Bronchial epithelial cell (primary cell): ENCODE results near the gene SNTA1. TPM values are rescaled to one million over a fixed set of nuclear protein-coding genes. Genes with fewer than 3 reads are reported as not detected.

ENCODE experiments used
- DNase-seq: peaks from one replicate; pipeline ENCODE4 v3.0.0-alpha.2; 2010; ENCODE audit warnings: low read depth
- FAIRE-seq: peaks from 2 replicates; lab custom pipeline; 2011; peaks lifted over from hg19 to GRCh38; lab: Jason Lieb, UNC
- H3K27me3 ChIP-seq: 2 replicates; pipeline ENCODE4 v1.5.1; 2011; ENCODE audit warnings: low read length; ENCODE audit not compliant: control insufficient read depth, insufficient read depth
- H3K36me3 ChIP-seq: 2 replicates; pipeline ENCODE4 v1.5.1; 2011; ENCODE audit warnings: low read length; ENCODE audit not compliant: control insufficient read depth, insufficient read depth
- H3K4me3 ChIP-seq: 2 replicates; pipeline ENCODE4 v1.5.1; 2011; ENCODE audit warnings: mild to moderate bottlenecking, low read depth, low read length, control low read depth
- CTCF ChIP-seq: IDR thresholded peaks from 2 replicates; pipeline ENCODE4 v1.5.1; 2011; ENCODE audit warnings: mild to moderate bottlenecking, moderate library complexity, low read length, control low read depth, inconsistent platforms; ENCODE audit not compliant: insufficient read depth, severe bottlenecking
- total RNA-seq: library from RNA; depleted of rRNA; stranded (reverse); fragments of >200 nt; gene quantifications from 2 replicates; pipeline ENCODE4 v1.2.1, GENCODE V29; 2014

SNTA1 gene
- total RNA-seq, 1 donor from 2014 or later = 4.2 TPM

GRCh38 chr20:33410081-33410742 lies 33.4 kb downstream of the SNTA1 start:
- H3K36me3 ChIP-seq = peaks cover 2% of the 10 kb centered on the region
- no peak for FAIRE-seq
- no peaks in the 10 kb centered on the region for H3K27me3 ChIP-seq
- H3K4me3 ChIP-seq = no peak overlapping the region
- DNase-seq = no peak
- TF ChIP-seq CTCF = no peak

GRCh38 chr20:33408716-33409654 lies 34.6 kb downstream of the SNTA1 start:
- FAIRE-seq = peak; percentile 60
- H3K4me3 ChIP-seq = no peak overlapping the region
- no peaks in the 10 kb centered on the region for H3K27me3 ChIP-seq
- TF ChIP-seq CTCF = no peak
- H3K36me3 ChIP-seq = peaks cover 2% of the 10 kb centered on the region
- DNase-seq = no peak

- FAIRE-seq (no peak), DNase-seq (no peak)
- TF ChIP-seq CTCF = no peak
- H3K36me3 ChIP-seq = peaks cover 2% of the 10 kb centered on the region
- no peaks in the 10 kb centered on the region for H3K27me3 ChIP-seq
- no peak overlapping the region for H3K4me3 ChIP-seq
Measured at GRCh38 chr20:33408313-33408712, 35.2 kb downstream of the SNTA1 start.

GRCh38 chr20:33407796-33408195 lies 35.8 kb downstream of the SNTA1 start:
- DNase-seq (no peak), FAIRE-seq (no peak)
- TF ChIP-seq CTCF = no peak
- Histone ChIP-seq H3K27me3 (no peaks in the 10 kb centered on the region), H3K36me3 (peaks cover 2% of the 10 kb centered on the region), H3K4me3 (no peak overlapping the region)

- H3K27me3 ChIP-seq = no peaks in the 10 kb centered on the region
- DNase-seq (peak; percentile 9), FAIRE-seq (no peak)
- TF ChIP-seq CTCF = no peak
- H3K4me3 ChIP-seq = no peak overlapping the region
- no peaks in the 10 kb centered on the region for H3K36me3 ChIP-seq
Measured at GRCh38 chr20:33407251-33407650, 36.3 kb downstream of the SNTA1 start.
